Mucosa of gallbladder (tissue), 1 donor: ENCODE results near the gene ANTXR1. TPM values are rescaled to one million over a fixed set of nuclear protein-coding genes. Genes with fewer than 3 reads are reported as not detected.

Experiments
- DNase-seq: peaks from one replicate; pipeline ENCODE4 v3.0.0-alpha.2; 2020; ENCODE audit warnings: low spot score
- total RNA-seq: library from RNA; stranded (reverse); gene quantifications from one replicate; pipeline ENCODE4 v1.2.1, GENCODE V29; 2021
- donor health status: DM: no; HTN: no; CAD: no.

ANTXR1 gene
- total RNA-seq, 1 donor from 2014 or later, result 142 TPM

DNA sequence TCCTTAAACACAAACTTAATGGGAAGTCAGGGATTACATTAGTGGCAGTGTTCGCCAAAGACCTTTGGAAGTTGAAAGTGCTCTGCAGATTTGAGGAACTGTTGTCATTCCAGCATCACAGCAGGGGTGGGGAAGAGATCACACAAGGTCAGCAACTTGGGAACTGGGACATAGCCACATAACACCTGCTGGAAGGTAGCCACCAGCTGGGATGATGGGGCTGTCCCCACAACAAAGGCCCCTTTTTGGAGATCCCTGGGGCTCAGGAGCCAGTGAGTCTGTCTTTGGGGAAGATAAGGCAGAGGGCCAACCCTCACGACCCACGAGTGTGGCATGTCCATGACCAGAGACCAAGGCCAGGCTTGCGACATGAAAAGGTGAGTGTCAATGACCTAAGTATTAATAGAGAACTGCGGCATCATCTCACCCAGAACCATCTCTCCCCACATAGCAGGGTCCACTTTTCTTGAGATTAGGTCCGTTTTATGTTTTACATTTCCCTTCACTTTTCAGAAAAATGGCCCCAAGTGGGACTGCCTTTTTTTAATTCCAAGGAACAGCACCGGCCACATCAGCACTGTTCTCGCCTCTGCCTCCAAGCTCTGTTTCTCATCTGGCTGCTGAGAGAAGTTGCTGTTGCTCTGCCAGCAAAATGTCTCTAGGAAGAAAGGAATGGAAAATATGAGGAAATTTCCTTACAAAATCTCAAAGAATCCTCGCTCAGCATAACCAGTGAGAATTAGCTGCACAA is 267.1 kb downstream of the ANTXR1 start:
- DNase-seq, result peak; percentile 19

DNA sequence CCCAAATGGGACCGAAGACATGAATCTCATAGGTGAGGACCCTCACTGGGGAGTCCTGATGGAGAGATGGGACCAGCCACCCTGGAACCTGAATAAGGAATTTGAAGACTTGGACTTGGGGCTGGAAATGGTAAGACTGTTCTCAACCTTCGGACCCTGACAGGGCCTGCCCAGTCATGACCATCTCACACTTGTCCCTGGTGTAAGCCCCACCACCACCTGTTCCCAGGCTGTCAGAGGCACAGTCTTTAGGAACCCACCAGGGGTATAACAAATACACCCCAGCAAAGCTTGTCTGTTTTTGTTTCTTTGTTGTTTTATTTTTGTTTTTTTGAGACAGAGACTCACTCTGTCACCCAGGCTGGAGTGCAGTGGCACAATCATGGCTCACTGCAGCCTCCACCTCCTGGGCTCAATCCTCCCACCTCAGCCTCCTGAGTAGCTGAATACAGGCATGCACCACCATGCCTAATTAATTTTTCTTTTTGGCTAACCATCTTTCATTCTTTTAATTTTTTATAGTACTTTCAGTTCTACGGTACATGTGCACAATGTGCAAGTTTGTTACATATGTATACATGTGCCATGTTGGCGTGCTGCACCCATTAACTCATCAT is 267.9 kb downstream of the ANTXR1 start:
- no peak for DNase-seq

DNA sequence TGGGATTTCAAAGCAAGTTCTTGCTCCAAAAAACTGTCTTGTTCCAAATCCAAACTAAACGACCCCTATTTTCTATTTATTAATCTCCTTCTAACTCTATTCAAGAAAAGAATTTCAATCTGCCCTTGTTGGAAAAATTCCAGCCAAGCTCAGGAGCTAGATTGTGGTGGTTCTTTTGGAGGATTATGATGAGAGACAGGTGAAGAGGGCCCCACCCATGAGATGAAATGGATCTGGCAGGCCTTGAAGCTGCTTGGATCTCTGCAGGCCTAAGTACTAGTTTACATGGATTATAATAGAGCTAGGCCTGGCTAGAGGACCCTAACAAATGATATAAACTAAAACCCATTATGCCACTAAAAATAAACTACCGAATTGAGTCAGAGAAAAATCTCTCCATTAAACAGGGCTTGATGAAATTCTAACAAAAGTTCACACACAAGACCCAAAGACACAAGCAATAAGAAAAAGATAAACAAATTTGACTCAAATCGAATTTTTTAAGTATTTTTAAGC is 272.5 kb downstream of the ANTXR1 start:
- no peak for DNase-seq

DNA sequence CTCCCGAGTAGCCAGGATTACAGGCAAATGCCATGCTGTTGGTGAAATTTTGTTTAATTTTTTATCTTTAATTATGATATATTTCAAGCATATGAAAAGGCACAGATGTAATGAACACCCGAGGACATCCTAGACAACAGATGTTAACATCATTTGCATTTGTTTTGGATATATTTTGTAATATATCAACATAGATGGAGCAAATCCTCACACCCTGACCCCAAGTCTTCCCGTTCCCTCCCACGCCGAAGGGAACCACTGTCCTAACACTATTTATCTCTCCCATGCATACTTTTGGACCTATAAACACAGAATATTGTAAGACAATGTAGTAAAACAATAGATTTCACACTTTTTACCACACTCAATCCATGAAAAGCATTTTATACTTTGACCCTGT is 274.6 kb downstream of the ANTXR1 start:
- no peak for DNase-seq

DNA sequence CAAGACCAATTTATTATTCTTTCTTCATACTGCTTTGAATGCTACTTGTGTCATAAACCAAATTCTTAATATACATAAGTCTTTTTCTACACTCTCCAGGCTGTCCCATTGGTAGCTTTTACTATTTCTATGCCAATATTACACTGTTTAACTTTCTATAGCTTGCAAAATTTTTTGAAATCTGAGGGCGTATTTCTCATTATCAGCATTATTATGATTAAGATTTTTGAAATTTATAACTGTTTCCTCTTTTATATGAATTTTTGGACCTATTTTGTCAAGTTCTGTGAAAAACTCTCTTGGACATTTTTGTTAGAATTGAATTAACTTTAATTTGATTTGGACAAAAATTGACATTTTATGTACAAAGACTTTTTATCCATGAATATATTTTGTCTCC is 275.4 kb downstream of the ANTXR1 start:
- no peak for DNase-seq

DNA sequence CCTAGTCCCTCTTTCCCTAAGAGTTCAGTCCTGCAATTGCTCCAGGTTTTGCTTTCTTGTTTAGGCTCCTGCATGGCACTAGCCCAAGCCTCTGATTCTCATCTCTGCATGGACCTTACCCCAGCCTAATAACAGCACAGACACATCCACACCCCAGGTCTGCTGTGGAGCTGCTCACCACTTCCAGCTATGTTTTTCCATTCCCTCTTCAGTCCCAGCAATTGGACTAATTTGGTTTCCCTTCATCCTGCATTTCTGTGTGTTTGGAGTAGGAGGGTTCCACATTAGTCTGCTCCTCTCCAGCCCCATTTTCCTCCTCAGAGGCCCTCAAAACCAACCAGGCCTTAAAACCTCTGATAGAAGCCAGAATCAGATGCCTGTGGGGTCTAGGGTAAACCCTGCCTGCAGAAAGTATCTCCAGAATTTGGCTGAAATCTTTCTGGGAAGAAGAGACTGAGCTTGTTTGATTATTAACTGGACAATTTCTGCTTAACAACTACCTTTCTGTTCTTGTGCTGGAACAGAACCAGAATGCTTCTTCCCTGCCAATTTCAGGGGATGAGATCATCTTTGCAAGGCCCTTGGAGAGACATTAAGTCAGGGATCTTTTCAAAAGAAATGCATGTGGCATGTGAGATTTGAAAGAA is 278.1 kb downstream of the ANTXR1 start:
- DNase-seq, result no peak

DNA sequence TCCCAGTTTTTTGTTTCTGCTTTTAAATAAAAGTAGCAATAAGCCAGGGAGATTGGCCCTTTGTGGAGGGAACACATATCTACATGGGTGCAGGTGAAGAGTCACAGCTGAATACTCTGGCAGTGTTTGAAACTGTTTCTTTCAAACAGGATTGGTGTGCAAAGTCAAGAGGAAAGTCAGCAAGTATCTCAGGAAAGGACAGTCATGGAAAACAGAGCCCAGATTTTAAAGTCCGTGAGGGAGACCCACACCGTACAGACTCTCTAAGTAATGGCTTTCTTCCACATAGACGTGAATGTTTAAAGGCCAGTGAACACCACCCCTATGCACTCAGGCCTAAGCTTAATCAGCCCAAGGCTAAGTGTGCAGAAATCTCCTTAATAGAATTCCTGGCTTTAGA is 278.7 kb downstream of the ANTXR1 start:
- no peak for DNase-seq

DNA sequence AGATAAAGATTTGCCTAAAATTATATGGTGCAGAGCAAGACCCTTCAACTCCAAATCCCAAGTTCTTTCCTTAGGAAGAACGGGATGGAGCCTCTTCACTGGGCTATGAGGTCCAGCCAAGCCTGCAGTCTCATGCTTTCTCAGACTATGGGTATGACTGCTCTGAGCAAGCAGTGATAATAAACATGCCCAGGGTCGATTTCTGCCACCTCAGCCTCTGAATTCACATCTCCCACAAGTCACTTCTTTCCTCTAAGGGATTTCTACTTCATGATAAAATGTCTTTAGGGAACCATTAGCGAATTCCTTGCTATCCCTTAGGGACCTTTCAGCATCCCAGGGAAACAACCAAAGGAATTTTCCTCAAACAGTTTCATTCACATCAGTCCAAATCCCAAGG is 279.3 kb downstream of the ANTXR1 start:
- DNase-seq, result no peak

DNA sequence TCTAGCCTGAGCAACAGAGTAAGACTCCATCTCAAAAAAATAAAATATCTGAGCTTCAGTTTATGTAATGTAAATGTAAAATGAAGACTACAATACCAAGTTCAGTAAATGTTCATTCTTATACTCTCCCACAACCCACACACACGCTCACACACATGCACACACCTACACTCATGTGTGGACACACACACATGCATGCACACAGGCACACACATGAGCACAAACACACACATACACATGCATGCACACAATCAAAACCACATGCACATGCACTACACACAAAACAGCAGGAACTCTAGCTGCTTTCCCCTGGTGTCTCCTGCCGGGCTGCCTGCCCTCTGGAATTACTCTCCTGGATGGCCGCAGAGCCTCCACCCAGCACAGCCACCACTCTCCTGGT is 283.4 kb downstream of the ANTXR1 start:
- DNase-seq, result no peak

DNA sequence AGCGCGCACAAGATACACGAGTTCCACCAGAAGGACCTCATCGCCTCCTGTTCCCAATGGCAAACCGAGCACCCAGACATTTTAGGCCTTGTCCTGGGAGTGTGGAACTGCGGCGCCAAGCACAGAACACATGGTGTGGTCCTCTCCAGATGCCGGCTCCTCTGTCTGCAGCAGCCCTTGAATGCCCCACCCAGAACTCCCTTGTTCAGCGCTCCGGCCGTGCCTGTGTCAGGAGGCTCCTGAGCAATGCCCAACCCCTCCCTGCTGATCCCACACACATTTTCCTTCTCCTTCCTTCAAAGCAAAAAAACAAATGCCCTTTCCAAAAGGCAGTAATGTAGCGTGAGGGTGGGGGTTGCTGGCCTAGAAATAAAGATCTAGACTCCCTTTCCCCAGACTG is 284.2 kb downstream of the ANTXR1 start:
- no peak for DNase-seq

DNA sequence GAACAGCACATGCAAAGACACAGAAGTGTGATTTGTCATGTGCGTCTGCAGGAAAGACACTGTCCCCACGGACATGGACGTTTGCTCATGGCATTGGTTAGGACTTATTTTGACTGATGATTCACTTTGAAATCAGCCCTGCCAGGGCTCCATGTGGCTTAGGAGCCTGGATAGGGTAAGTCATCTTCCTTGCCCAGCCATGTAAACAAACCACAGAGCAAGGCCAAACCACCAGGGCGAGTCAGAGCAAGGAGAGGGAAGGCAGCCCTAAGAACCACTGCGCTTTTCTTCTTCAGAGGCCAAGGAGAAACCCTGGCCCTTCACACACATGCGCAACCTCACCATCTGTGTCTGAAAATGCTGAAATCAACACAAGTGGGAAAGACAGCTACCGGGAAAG is 285.3 kb downstream of the ANTXR1 start:
- no peak for DNase-seq

DNA sequence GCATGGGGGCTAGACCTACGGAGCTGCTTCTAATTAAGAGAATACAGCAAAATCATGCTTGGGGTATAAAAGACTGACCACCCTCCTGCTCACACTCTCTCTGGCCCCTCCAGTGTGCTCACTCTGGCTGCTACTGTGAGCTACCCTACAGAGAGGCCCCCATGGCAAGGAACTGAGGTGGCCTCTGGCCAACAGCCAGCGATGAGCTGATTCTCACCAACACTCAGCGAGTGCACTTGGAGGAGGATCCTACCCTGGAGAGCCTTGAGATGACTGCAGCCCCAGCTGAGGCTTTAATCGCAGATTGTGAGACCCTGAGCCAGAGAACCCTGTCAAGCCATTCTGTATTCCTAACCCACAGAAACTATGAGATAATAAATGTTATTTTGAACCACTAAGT is 285.9 kb downstream of the ANTXR1 start:
- no peak for DNase-seq

Other genes with a start within 250 kb of the ANTXR1 start
- gene BMP10, start 141.8 kb upstream of the ANTXR1 start, total RNA-seq, result not detected
- gene GKN2, start 60.3 kb upstream of the ANTXR1 start, total RNA-seq, result not detected
- gene GKN1, start 38.5 kb upstream of the ANTXR1 start, total RNA-seq, result not detected